HepG2 (cell line): ENCODE results near the gene CYB5D1. TPM values are rescaled to one million over a fixed set of nuclear protein-coding genes. Genes with fewer than 3 reads are reported as not detected.

Source experiments
- ATAC-seq: fragments of 200-7000 bp; cut with Tn5 transposase; 3 replicates; pipeline ENCODE4 v1.9.1; 2020; ENCODE audit warnings: mild to moderate bottlenecking, moderate library complexity
- BruUV-seq: library from RNA; stranded (reverse); fragments of 400-500 nt; replicated peaks from 2 replicates; lab custom pipeline; 2021; lab: Mats Ljungman, UMichigan
- CTCF ChIA-PET: fragments of 300-600 bp; formaldehyde crosslinking; extraction: SDS; loops from one replicate; lab custom pipeline; 2021; ENCODE audit warnings: low total read pairs, inconsistent platforms, low intra/inter-chr PET ratio; lab: Yijun Ruan, JAX
- POLR2A ChIA-PET: fragments of 350-600 bp; sonication (Branson Sonifier 250); formaldehyde crosslinking; loops from one replicate; lab custom pipeline; 2020; ENCODE audit warnings: antibody characterized with exemption, inconsistent platforms; lab: Yijun Ruan, JAX
- DNase-seq: peaks from one replicate; pipeline ENCODE4 v3.0.0-alpha.2; 2015; ENCODE audit warnings: low spot score
- FAIRE-seq: peaks from 3 replicates; lab custom pipeline; 2011; peaks lifted over from hg19 to GRCh38; lab: Jason Lieb, UNC
- H2AFZ ChIP-seq: one replicate; pipeline ENCODE4 v1.6.1; 2011; ENCODE audit warnings: low read length, inconsistent platforms
- H3K27ac ChIP-seq: fragments of 300-600 bp; 3 replicates; pipeline ENCODE4 v1.8.0; 2011; ENCODE audit warnings: mixed run types, mild to moderate bottlenecking, mixed read lengths, low read length, inconsistent platforms; ENCODE audit not compliant: insufficient read depth; ENCODE audit errors: extremely low read length
- H3K27me3 ChIP-seq, 2 experiments: fragments of 200-600 bp in 1 of 2; 2 replicates in 1 of 2; 3 replicates in 1 of 2; pipeline versions ENCODE4 v1.6.0 to v1.8.0; 2011; ENCODE audit warnings: low read length in 2 of 2, mild to moderate bottlenecking in 2 of 2, moderate library complexity in 2 of 2, inconsistent platforms in 1 of 2; ENCODE audit not compliant: insufficient read depth in 2 of 2, control insufficient read depth in 1 of 2
- H3K36me3 ChIP-seq, 2 experiments: fragments of 200-600 bp in 1 of 2; replicated peaks in 1 of 2; 2 replicates in 1 of 2; 3 replicates in 1 of 2; pipeline versions ENCODE4 v1.5.1 to v1.8.0; 2011; ENCODE audit warnings: low read length in 2 of 2, inconsistent platforms in 1 of 2; ENCODE audit not compliant: insufficient read depth in 2 of 2, control insufficient read depth in 1 of 2
- H3K4me1 ChIP-seq: 2 replicates; pipeline ENCODE4 v1.5.1; 2012; ENCODE audit warnings: low read length, inconsistent platforms; ENCODE audit not compliant: insufficient read depth
- H3K4me2 ChIP-seq: 2 replicates; pipeline ENCODE4 v1.6.0; 2011; ENCODE audit warnings: low read depth, low read length, inconsistent platforms
- H3K4me3 ChIP-seq, 3 experiments: fragments of 200-600 bp in 1 of 3; sonication (generic), shearing (Covaris generic) in 1 of 3; replicated peaks in 1 of 3; 2 replicates each; pipeline ENCODE4 v1.5.1; 2011 to 2016; ENCODE audit warnings: low read length in 3 of 3, inconsistent platforms in 2 of 3, low read depth in 2 of 3, mild to moderate bottlenecking in 2 of 3, control low read depth in 1 of 3, mixed read lengths in 1 of 3; ENCODE audit not compliant: insufficient read depth in 1 of 3
- H3K79me2 ChIP-seq: one replicate; pipeline ENCODE4 v1.6.1; 2011; ENCODE audit warnings: low read length, inconsistent platforms; ENCODE audit not compliant: insufficient read depth
- H3K9ac ChIP-seq: 2 replicates; pipeline ENCODE4 v1.6.0; 2011; ENCODE audit warnings: mild to moderate bottlenecking, low read depth, low read length, inconsistent platforms; ENCODE audit not compliant: insufficient read depth
- H3K9me3 ChIP-seq: 2 replicates; pipeline ENCODE4 v1.5.1; 2012; ENCODE audit warnings: mild to moderate bottlenecking, low read length
- H4K20me1 ChIP-seq: 2 replicates; pipeline ENCODE4 v1.6.0; 2011; ENCODE audit warnings: inconsistent platforms, mild to moderate bottlenecking, low read length, moderate library complexity; ENCODE audit not compliant: insufficient read depth
- EEA1 ChIP-seq: sonication (generic); formaldehyde crosslinking; IDR thresholded peaks from 2 replicates; pipeline ENCODE4 v1.5.1; 2020; ENCODE audit warnings: mild to moderate bottlenecking, missing genetic modification reagents, borderline replicate concordance
- GATAD2A ChIP-seq: IDR thresholded peaks from 2 replicates; pipeline ENCODE4 v1.6.1; 2016
- HNRNPK ChIP-seq: fragments of 200-400 bp; formaldehyde crosslinking; IDR thresholded peaks from 2 replicates; pipeline ENCODE4 v1.6.1; 2018; ENCODE audit warnings: low read length, low read depth, moderate library complexity, mild to moderate bottlenecking; ENCODE audit not compliant: poor library complexity, severe bottlenecking
- KDM2A ChIP-seq: sonication (generic); formaldehyde crosslinking; IDR thresholded peaks from 2 replicates; pipeline ENCODE4 v1.4.0; 2020; ENCODE audit warnings: low read depth, missing genetic modification reagents, borderline replicate concordance
- KLF16 ChIP-seq, 2 experiments: sonication (generic) in 1 of 2; formaldehyde crosslinking in 1 of 2; IDR thresholded peaks; 2 replicates each; pipeline versions ENCODE4 v1.6.1 to v1.8.0; 2016 to 2023; ENCODE audit warnings: missing genetic modification reagents in 2 of 2, missing compliant biosample characterization in 1 of 2
- NONO ChIP-seq, 2 experiments: fragments of 450-650 bp in 1 of 2; sonication (generic) in 1 of 2; formaldehyde crosslinking in 1 of 2; IDR thresholded peaks in 1 of 2; conservative IDR thresholded peaks in 1 of 2; 2 replicates each; pipeline versions ENCODE4 v1.6.1 to v1.8.0; 2017 to 2022; ENCODE audit warnings: mild to moderate bottlenecking in 1 of 2, missing genetic modification reagents in 1 of 2, moderate library complexity in 1 of 2
- NR2C2 ChIP-seq: sonication (generic); formaldehyde crosslinking; IDR thresholded peaks from 2 replicates; pipeline ENCODE4 v1.4.0; 2020; ENCODE audit warnings: missing genetic modification reagents, mild to moderate bottlenecking, moderate library complexity, borderline replicate concordance
- TP53 ChIP-seq: sonication (generic); formaldehyde crosslinking; conservative IDR thresholded peaks from 2 replicates; pipeline ENCODE4 v1.4.0; 2020; ENCODE audit warnings: missing genetic modification reagents
- ZBTB1 ChIP-seq: sonication (generic); formaldehyde crosslinking; IDR thresholded peaks from 2 replicates; pipeline ENCODE4 v1.4.0; 2020; ENCODE audit warnings: missing genetic modification reagents, borderline replicate concordance
- WGBS: methylation state at CpG from one replicate; pipeline ENCODE4 v1.1.6; 2017; ENCODE audit warnings: low lambda C conversion rate; 5-methylcytosine and 5-hydroxymethylcytosine counted together
- in situ Hi-C: cut with HindIII; loops from 2 replicates; pipeline ENCODE4 v1.10.0; 2017; ENCODE audit warnings: low pct_unique_long_range_greater_than_20kb; ENCODE audit not compliant: extremely low pct_ligation_motif_present
- intact Hi-C: fragments of 100-400 bp; cut with micrococcal nuclease; formaldehyde crosslinking; loops from one replicate; pipeline ENCODE4 v1.10.0; 2022; ENCODE audit not compliant: unreplicated experiment
- polyA plus RNA-seq, 8 experiments: library from polyadenylated mRNA; depleted of rRNA in 3 of 8; stranded (reverse) in 7 of 8; unstranded in 1 of 8; fragments of >200 nt; fragmentation: Illumina TruSeq in 4 of 8; extraction: Trizol in 4 of 8; gene quantifications; 2 replicates each; pipeline versions ENCODE4 v1.2.1 to v1.2.3, GENCODE V29; 2011 to 2016; ENCODE audit warnings: low read depth in 4 of 8, missing spikeins in 1 of 8, mixed read lengths in 1 of 8; ENCODE audit not compliant: insufficient read depth in 1 of 8
- total RNA-seq, 5 experiments: library from RNA; depleted of rRNA; stranded (reverse); fragments of >200 nt; fragmentation: Illumina TruSeq; extraction: Trizol; gene quantifications; 2 replicates each; pipeline ENCODE4 v1.2.3, GENCODE V29; 2016; ENCODE audit warnings: low read depth in 1 of 5
- TF ChIP-seq, protein P1 (sequence below): sonication (generic); IDR thresholded peaks from 2 replicates; pipeline ENCODE4 v1.6.1; 2016; ENCODE audit warnings: low read depth, borderline replicate concordance
- TF ChIP-seq, protein P2 (sequence below): sonication (generic); formaldehyde crosslinking; IDR thresholded peaks from 2 replicates; pipeline ENCODE4 v1.4.0; 2020; ENCODE audit warnings: missing genetic modification reagents
- TF ChIP-seq, protein P3 (sequence below): sonication (generic); formaldehyde crosslinking; IDR thresholded peaks from 2 replicates; pipeline ENCODE4 v1.4.0; 2020; ENCODE audit warnings: missing genetic modification reagents, borderline replicate concordance
- TF ChIP-seq, protein P4 (sequence below): sonication (generic); formaldehyde crosslinking; IDR thresholded peaks from 2 replicates; pipeline ENCODE4 v1.4.0; 2020; ENCODE audit warnings: low read depth, missing genetic modification reagents

CYB5D1 gene
- total and polyA plus RNA-seq, 2 of the 13 experiments (the other 11 are each of a cell fraction or from before 2014, with no cell fraction given), result 8.9 to 17.0 TPM

DNA sequence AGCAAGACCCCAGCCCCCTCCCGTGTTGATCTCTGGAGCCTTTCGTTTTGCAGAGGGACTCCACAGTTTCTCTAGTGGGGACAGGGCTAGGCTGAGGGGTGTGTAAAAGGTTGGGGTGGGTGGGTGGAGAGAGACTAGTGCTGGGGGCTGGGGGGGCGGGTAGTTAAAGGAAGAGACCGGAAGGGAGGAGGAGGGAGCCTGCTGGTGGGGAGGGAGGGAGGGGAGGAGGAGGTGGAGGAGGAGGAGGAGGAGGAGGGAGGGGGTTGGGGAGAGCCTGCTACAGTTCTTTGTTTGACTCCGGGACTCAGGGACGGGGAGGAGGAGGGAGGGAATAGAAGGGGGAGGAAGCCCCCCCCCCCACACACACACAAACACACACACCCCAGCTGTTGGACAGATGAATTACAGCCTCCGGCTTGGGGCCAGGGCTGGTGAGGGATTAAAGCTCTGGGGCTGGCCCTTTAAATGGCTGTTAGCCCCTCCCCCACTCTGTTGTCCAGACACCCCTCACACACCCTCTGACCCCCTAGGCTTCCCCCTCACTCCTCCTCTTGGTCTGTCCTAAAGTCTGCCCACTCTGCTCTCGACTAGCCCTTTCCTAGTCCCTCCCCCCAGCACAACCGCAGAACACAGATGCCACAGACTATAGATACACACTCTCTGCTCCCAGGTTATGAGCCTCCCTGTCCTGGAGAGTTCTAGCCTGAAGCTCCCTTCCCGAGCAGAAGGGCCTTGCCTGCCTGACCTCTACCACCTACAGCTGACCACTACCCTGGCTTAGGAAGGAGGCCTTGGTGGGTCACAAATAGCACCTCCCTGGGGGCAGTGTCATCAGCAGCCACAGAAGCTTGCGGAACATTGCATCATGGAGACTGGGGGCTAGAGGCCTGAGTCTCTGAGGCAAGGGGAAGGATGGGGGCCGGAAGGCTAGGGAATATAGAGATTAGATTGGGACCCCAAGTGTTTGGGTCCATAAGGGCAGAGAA is 19.4 kb upstream of the CYB5D1 start:
- no TSS peak for BruUV-seq
- Histone ChIP-seq H3K79me2 (peaks cover 42% of the 10 kb centered on the region), H3K4me1 (peaks cover 43% of the 10 kb centered on the region), H4K20me1 (peaks cover 9% of the 10 kb centered on the region; the same call in 1 of the 2 replicates), H3K4me3 (peak overlapping the region; percentile 38 to 92 (median 55)), H3K36me3 (0 out of 5 replicates have a peak, but pooled peaks cover 0 to 5% of the 10 kb centered on the region in 2 experiments), H3K4me2 (peak overlapping the region; percentile 90), H3K9ac (peak overlapping the region; percentile 67), H3K9me3 (no peaks in the 10 kb centered on the region), H2AFZ (no peak overlapping the region), H3K27me3 (peaks cover 0 to 3% of the 10 kb centered on the region in 2 experiments; a peak in 1 of 5 replicates), H3K27ac (peak overlapping the region; percentile 92)
- ATAC-seq (no peak), DNase-seq (peak; percentile 41), FAIRE-seq (no peak)
- intact Hi-C loops, result no loop called here
- POLR2A ChIA-PET, result interaction anchor here (0.6 to 8.1 kb wide), 6 partner anchors 13 to 354 kb away, joined by 3 to 104 read pairs (median 5); partner anchors contain the start of genes CD68, CYB5D1, NAA38 and TMEM88
- WGBS, result 13% methylated on average over 10 of the region's 12 CpGs
- in situ Hi-C loops, result no loop called here
- CTCF ChIA-PET, result no interaction called here
- 0 out of 4 replicates have a peak, but pooled peaks of 1 of the 2 experiments have one; percentile 22 for TF ChIP-seq KLF16 (CRISPR knock-in tag; IDR thresholded peaks at IDR 0.05)
- TF ChIP-seq GATAD2A (CRISPR knock-in tag), result peak; percentile 74
- TF ChIP-seq, protein P1, sequence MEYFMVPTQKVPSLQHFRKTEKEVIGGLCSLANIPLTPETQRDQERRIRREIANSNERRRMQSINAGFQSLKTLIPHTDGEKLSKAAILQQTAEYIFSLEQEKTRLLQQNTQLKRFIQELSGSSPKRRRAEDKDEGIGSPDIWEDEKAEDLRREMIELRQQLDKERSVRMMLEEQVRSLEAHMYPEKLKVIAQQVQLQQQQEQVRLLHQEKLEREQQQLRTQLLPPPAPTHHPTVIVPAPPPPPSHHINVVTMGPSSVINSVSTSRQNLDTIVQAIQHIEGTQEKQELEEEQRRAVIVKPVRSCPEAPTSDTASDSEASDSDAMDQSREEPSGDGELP, result peak; percentile 66; the same call in 1 of the 2 replicates
- TF ChIP-seq ZBTB1, result no peak
- TF ChIP-seq, protein P2, sequence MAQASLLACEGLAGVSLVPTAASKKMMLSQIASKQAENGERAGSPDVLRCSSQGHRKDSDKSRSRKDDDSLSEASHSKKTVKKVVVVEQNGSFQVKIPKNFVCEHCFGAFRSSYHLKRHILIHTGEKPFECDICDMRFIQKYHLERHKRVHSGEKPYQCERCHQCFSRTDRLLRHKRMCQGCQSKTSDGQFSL (CRISPR knock-in tag), result peak; percentile 83
- TF ChIP-seq EEA1 (CRISPR knock-in tag), result no peak
- TF ChIP-seq HNRNPK, result peak; percentile 71
- TF ChIP-seq NR2C2 (CRISPR knock-in tag), result peak; percentile 86
- TF ChIP-seq, protein P3, sequence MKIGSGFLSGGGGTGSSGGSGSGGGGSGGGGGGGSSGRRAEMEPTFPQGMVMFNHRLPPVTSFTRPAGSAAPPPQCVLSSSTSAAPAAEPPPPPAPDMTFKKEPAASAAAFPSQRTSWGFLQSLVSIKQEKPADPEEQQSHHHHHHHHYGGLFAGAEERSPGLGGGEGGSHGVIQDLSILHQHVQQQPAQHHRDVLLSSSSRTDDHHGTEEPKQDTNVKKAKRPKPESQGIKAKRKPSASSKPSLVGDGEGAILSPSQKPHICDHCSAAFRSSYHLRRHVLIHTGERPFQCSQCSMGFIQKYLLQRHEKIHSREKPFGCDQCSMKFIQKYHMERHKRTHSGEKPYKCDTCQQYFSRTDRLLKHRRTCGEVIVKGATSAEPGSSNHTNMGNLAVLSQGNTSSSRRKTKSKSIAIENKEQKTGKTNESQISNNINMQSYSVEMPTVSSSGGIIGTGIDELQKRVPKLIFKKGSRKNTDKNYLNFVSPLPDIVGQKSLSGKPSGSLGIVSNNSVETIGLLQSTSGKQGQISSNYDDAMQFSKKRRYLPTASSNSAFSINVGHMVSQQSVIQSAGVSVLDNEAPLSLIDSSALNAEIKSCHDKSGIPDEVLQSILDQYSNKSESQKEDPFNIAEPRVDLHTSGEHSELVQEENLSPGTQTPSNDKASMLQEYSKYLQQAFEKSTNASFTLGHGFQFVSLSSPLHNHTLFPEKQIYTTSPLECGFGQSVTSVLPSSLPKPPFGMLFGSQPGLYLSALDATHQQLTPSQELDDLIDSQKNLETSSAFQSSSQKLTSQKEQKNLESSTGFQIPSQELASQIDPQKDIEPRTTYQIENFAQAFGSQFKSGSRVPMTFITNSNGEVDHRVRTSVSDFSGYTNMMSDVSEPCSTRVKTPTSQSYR (CRISPR knock-in tag), result peak; percentile 85
- TF ChIP-seq, protein P4, sequence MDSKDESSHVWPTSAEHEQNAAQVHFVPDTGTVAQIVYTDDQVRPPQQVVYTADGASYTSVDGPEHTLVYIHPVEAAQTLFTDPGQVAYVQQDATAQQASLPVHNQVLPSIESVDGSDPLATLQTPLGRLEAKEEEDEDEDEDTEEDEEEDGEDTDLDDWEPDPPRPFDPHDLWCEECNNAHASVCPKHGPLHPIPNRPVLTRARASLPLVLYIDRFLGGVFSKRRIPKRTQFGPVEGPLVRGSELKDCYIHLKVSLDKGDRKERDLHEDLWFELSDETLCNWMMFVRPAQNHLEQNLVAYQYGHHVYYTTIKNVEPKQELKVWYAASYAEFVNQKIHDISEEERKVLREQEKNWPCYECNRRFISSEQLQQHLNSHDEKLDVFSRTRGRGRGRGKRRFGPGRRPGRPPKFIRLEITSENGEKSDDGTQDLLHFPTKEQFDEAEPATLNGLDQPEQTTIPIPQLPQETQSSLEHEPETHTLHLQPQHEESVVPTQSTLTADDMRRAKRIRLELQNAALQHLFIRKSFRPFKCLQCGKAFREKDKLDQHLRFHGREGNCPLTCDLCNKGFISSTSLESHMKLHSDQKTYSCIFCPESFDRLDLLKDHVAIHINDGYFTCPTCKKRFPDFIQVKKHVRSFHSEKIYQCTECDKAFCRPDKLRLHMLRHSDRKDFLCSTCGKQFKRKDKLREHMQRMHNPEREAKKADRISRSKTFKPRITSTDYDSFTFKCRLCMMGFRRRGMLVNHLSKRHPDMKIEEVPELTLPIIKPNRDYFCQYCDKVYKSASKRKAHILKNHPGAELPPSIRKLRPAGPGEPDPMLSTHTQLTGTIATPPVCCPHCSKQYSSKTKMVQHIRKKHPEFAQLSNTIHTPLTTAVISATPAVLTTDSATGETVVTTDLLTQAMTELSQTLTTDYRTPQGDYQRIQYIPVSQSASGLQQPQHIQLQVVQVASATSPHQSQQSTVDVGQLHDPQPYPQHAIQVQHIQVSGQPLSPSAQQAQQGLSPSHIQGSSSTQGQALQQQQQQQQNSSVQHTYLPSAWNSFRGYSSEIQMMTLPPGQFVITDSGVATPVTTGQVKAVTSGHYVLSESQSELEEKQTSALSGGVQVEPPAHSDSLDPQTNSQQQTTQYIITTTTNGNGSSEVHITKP (CRISPR knock-in tag), result peak; percentile 72
- peak; percentile 0; the same call in 1 of the 2 replicates for TF ChIP-seq KDM2A (CRISPR knock-in tag)
- TF ChIP-seq NONO (IDR thresholded peaks at IDR 0.05), result no peak
- peak; percentile 58; the same call in 1 of the 2 replicates for TF ChIP-seq NONO (CRISPR knock-in tag; conservative IDR thresholded peaks at IDR 0.05)
- TF ChIP-seq TP53 (CRISPR knock-in tag), result no peak
